Activated effector memory CD4-positive, alpha-beta T cell treated with anti-CD3 and anti-CD28 coated beads, Interleukin-2, amount 50 U/mL, for 16 hours (primary cell): ENCODE measurements around the gene PREX1.
A peak's percentile ranks its signal among the peaks of the same experiment; 100 is the strongest.

Experiments used
- DNase-seq: peaks from one replicate; pipeline ENCODE4 v3.0.0-alpha.2; 2020

The PREX1 gene

GRCh38 chr20:48597521-48598302, 230.1 kb downstream of the PREX1 start:
- DNase-seq: peak; percentile 54

GRCh38 chr20:48596334-48596898, 231.4 kb downstream of the PREX1 start:
- no peak for DNase-seq

GRCh38 chr20:48595495-48596333, 232.1 kb downstream of the PREX1 start:
- peak; percentile 13 for DNase-seq

GRCh38 chr20:48594533-48594932, 233.3 kb downstream of the PREX1 start:
- peak; percentile 12 for DNase-seq

- peak; percentile 50 for DNase-seq
Measured at GRCh38 chr20:48592107-48592940, 235.5 kb downstream of the PREX1 start.

GRCh38 chr20:48586730-48587129, 241.1 kb downstream of the PREX1 start:
- DNase-seq: peak; percentile 12

- DNase-seq: no peak
Measured at GRCh38 chr20:48585061-48585870, 242.5 kb downstream of the PREX1 start.

GRCh38 chr20:48584391-48585060, 243.3 kb downstream of the PREX1 start:
- DNase-seq: no peak

GRCh38 chr20:48583801-48584200, 244.0 kb downstream of the PREX1 start:
- no peak for DNase-seq

- no peak for DNase-seq
Measured at GRCh38 chr20:48583171-48583570, 244.6 kb downstream of the PREX1 start.

GRCh38 chr20:48582673-48582985, 245.2 kb downstream of the PREX1 start:
- DNase-seq: no peak

- no peak for DNase-seq
Measured at GRCh38 chr20:48581167-48581566, 246.6 kb downstream of the PREX1 start.

GRCh38 chr20:48578397-48579098, 249.3 kb downstream of the PREX1 start:
- no peak for DNase-seq

- DNase-seq: no peak
Measured at GRCh38 chr20:48577557-48577956, 250.2 kb downstream of the PREX1 start.

GRCh38 chr20:48574383-48574782, 253.4 kb downstream of the PREX1 start:
- DNase-seq: no peak
